Subcutaneous abdominal adipose tissue (tissue), 5 donors: Measurements from ENCODE around the gene ASXL1.
"Not testable (repeated sequence)": the region's sequence is repeated elsewhere in the genome, so short reads cannot be mapped to it uniquely, and the experiment has no call there.

ENCODE experiments used
- H3K27ac ChIP-seq: one replicate; pipeline ENCODE4 v1.7.0; 2013; ENCODE audit warnings: low read depth, mild to moderate bottlenecking, inconsistent platforms, low read length, moderate library complexity
- H3K27me3 ChIP-seq, 5 donors: one replicate each; pipeline ENCODE4 v1.7.0; 2013; ENCODE audit warnings: low read length in 5 of 5, inconsistent platforms in 1 of 5; ENCODE audit not compliant: control insufficient read depth in 5 of 5, insufficient read depth in 4 of 5
- H3K36me3 ChIP-seq, 5 donors: one replicate each; pipeline ENCODE4 v1.7.0; 2013; ENCODE audit warnings: low read length in 5 of 5; ENCODE audit not compliant: control insufficient read depth in 5 of 5, insufficient read depth in 5 of 5
- H3K4me1 ChIP-seq, 5 donors: one replicate each; pipeline ENCODE4 v1.7.0; 2013; ENCODE audit warnings: low read length in 5 of 5, mild to moderate bottlenecking in 3 of 5, moderate library complexity in 1 of 5; ENCODE audit not compliant: control insufficient read depth in 5 of 5, insufficient read depth in 5 of 5
- H3K4me3 ChIP-seq, 5 donors: one replicate each; pipeline ENCODE4 v1.7.0; 2013; ENCODE audit warnings: low read length in 5 of 5, low read depth in 1 of 5
- H3K9ac ChIP-seq, 5 donors: one replicate each; pipeline ENCODE4 v1.7.0; 2013; ENCODE audit warnings: low read length in 5 of 5, mild to moderate bottlenecking in 4 of 5, moderate library complexity in 3 of 5
- H3K9me3 ChIP-seq, 5 donors: one replicate each; pipeline ENCODE4 v1.7.0; 2013; ENCODE audit warnings: low read length in 5 of 5; ENCODE audit not compliant: control insufficient read depth in 5 of 5
- donor health status: healthy.
- donor health status: healthy.
- donor health status: healthy.
- donor health status: healthy.
- donor health status: healthy.

ASXL1 gene

DNA sequence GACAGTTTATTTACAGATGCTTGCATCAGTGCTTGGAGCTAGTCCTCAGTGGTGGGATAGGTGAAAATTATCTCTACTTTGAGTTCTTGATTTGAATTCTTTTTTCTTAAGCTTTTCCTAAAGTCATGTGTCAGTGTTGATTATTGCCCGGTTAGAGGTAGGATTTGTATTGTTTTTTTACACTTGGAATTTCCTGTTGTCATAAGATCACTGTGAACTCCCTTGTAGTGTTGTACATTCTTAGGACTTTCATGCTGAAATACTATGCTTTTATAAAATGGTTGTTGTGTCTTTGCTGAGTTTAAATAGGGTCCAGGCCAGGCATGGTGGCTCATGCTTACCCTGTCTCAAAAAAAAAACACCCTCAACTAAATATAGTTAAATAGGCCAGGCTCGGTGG is 20.3 kb downstream of the ASXL1 start:
- peaks cover 0 to 31% (median 12%) of the 10 kb centered on the region in 5 donors for H3K36me3 ChIP-seq
- H3K27ac ChIP-seq = no peak overlapping the region

DNA sequence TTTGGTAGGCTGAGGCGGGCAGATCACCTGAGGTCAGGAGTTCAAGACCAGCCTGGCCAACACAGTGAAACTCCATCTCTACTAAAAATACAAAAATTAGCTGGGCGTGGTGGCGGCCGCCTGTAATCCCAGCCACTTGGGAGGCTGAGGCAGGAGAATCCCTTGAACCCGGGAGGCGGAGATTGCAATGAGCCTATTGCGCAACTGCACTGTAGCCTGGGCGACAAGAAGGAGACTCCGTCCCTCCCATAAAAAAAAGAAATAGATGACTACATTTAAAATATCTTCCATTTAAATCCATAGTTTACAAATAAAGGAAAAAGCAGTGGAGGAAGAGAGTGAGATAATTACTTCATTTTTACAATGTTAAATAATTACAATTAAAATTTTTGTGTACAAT is 21.9 kb downstream of the ASXL1 start:
- not testable (repeated sequence) for H3K27me3 ChIP-seq, H3K9me3 ChIP-seq, H3K9ac ChIP-seq, H3K4me3 ChIP-seq, H3K27ac ChIP-seq
- Histone ChIP-seq H3K36me3 (peaks cover 0 to 21% (median 7%) of the 10 kb centered on the region in 5 donors), H3K4me1 (peaks cover 0 to 16% (median 7%) of the 10 kb centered on the region in 5 donors)

More for the DNA sequence above, 20.3 kb downstream of the ASXL1 start:
- Histone ChIP-seq H3K4me1 (peaks cover 0 to 9% (median 0%) of the 10 kb centered on the region in 5 donors), H3K9me3 (no peaks in the 10 kb centered on the region), H3K4me3 (no peak overlapping the region), H3K27me3 (no peaks in the 10 kb centered on the region), H3K9ac (no peak overlapping the region)

DNA sequence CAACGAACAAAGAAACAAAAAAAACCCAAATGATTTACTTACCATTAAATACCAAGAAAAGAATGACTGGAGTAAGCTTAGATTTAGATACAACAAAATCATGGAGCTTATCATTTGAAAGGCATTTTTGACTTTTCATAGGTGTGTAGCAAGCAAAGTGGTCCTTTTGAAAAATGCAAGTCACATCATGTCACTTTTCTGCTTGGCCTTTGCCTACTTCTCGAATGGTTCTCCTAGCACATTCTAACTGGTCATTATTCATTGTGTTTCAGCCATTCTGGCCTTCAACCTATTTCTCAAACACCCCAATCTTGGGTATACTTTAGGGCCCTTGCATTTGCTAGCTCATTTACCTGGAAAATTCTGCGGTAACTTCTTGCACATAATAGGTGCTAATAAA is 22.6 kb downstream of the ASXL1 start:
- Histone ChIP-seq H3K4me3 (no peak overlapping the region), H3K36me3 (peaks cover 0 to 21% (median 7%) of the 10 kb centered on the region in 5 donors), H3K9ac (no peak overlapping the region), H3K4me1 (peaks cover 0 to 20% (median 11%) of the 10 kb centered on the region in 5 donors), H3K9me3 (no peaks in the 10 kb centered on the region), H3K27ac (no peak overlapping the region), H3K27me3 (no peaks in the 10 kb centered on the region)

DNA sequence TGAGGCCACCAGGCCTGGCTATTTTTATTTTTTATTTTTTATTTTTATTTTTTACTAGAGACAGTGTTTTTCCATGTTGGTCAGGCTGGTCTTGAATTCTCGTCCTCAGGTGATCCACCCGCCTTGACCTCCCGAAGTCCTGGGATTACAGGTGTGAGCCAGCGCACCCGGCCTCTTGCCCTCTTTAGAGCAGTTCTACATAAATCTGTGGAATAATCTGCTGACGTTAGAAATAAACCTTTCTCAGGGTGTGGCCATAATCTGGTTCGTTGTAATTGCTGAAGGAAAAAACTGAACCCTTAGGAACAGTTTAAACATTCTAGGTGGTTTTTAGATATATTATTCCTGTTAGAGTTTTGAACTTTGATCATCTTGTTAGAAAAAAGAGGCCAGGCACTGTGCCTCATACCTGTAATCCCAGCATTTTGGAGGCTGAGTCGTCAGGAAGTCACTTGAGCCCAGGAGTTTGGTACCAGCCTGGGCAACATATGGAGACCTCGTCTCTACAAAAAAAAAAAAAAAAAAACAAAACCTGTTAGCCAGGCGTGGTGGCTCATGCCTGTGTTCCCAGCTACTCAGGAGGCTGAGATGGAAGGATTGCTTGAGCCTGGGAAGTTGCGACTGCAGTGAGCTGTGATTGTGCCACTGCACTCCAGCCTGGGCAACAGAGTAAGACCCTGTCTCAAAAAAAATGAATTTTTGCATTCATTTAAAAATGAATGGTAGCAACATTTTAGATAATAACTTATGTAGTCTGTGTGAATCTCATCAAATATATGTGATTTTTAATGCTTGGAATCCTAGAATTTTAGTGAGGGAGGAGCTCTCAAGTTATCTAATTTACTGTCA is 24.2 kb downstream of the ASXL1 start:
- H3K36me3 ChIP-seq = peaks cover 0 to 22% (median 7%) of the 10 kb centered on the region in 5 donors
- H3K27ac ChIP-seq = no peak overlapping the region
- no peaks in the 10 kb centered on the region for H3K9me3 ChIP-seq
- no peak overlapping the region for H3K9ac ChIP-seq
- no peaks in the 10 kb centered on the region for H3K27me3 ChIP-seq
- peaks cover 0 to 23% (median 11%) of the 10 kb centered on the region in 5 donors for H3K4me1 ChIP-seq
- H3K4me3 ChIP-seq = no peak overlapping the region

DNA sequence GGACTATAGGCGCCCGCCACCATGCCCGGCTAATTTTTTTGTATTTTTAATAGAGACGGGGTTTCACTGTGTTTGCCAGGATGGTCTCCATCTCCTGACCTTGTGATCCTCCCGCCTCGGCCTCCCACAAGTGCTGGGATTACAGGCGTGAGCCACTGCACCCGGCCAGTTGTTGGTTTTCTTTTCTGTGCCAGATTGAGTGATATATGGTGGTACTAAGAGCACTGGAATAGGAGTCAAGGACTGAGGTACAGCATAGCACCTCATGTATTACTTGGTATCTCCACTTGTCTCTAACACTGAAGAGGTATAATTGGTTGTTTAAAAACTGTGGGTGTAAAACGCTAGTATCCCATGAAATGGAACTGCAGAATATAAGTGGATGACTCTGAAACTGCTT is 25.3 kb downstream of the ASXL1 start:
- Histone ChIP-seq H3K4me1 (peaks cover 0 to 19% (median 11%) of the 10 kb centered on the region in 5 donors), H3K36me3 (peaks cover 0 to 19% (median 7%) of the 10 kb centered on the region in 5 donors)
- H3K27me3 ChIP-seq, H3K27ac ChIP-seq, H3K9me3 ChIP-seq, H3K9ac ChIP-seq, H3K4me3 ChIP-seq: not testable (repeated sequence)

DNA sequence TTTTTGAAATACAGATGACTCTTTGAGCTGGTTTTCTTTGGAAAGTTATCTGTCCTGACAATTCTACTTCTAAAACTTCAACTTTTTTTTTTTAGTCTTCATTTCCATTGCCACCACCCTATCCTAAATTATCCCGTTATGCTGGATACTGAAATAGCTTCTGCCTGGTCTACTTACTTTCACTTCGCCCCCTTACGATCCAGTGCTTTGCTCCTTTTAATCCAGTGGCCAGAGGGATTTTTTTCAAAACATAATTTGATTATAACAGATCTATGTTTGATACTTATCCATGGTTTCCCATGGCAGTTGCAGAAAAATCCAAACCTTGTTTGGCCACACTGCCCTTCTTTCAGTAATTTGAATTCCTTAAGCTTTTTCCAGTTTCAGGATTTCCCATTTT is 27.4 kb downstream of the ASXL1 start:
- H3K27me3 ChIP-seq = no peaks in the 10 kb centered on the region
- peaks cover 0 to 19% (median 11%) of the 10 kb centered on the region in 5 donors for H3K4me1 ChIP-seq
- peaks cover 0 to 15% (median 7%) of the 10 kb centered on the region in 5 donors for H3K36me3 ChIP-seq
- no peak overlapping the region for H3K27ac ChIP-seq
- H3K9me3 ChIP-seq = no peaks in the 10 kb centered on the region
- H3K4me3 ChIP-seq = peak overlapping the region in 2 of 5 donors; percentile 15 to 51
- peak overlapping the region in 4 of 5 donors; percentile 4 to 31 (median 18) for H3K9ac ChIP-seq

DNA sequence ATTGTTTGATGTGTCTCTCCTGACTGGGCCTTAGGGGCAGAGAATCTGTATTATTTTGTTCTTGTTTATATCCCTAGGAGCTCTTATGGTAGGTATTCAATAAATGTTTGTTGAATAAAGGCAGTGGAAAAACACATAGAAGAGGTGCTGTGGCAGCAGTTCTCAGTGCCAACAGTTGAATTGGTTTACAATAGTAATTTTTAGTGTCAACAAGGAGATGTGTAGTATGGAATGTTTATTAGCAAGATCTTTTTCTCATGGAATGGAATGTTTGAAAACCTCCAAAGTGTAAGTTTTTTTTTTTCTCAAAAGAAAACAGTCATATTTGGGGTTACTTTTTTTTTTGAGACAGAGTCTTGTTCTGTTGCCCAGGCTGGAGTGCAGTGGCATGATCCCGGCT is 28.0 kb downstream of the ASXL1 start:
- H3K9ac ChIP-seq = peak overlapping the region in 2 of 5 donors; percentile 4 to 25
- no peaks in the 10 kb centered on the region for H3K9me3 ChIP-seq
- H3K27me3 ChIP-seq = no peaks in the 10 kb centered on the region
- no peak overlapping the region for H3K27ac ChIP-seq
- H3K36me3 ChIP-seq = peaks cover under 1 to 14% (median 5%) of the 10 kb centered on the region in 5 donors
- peaks cover 0 to 19% (median 11%) of the 10 kb centered on the region in 5 donors for H3K4me1 ChIP-seq
- no peak overlapping the region for H3K4me3 ChIP-seq

DNA sequence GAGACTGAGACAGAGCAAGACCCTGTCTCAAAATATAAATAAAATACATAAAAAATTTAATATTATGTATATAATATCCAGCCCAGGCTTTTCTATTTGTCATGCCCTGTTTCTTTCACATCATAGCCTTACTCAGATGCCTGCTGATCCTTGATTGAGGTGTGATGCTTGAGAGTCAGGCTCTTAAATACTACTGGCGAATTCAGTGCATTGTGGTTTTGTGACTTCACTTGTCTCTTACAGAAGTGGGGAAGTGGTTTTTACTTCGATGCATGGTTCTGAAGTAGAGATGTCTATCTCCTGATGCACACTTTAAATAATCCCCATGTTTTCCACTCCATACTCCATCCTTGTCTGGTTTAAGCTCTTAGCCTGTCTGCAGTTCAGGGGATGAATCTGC is 29.1 kb downstream of the ASXL1 start:
- H3K4me3 ChIP-seq = no peak overlapping the region
- H3K27ac ChIP-seq = no peak overlapping the region
- no peaks in the 10 kb centered on the region for H3K27me3 ChIP-seq
- H3K9me3 ChIP-seq = no peaks in the 10 kb centered on the region
- no peak overlapping the region for H3K9ac ChIP-seq
- peaks cover 0 to 19% (median 11%) of the 10 kb centered on the region in 5 donors for H3K4me1 ChIP-seq
- H3K36me3 ChIP-seq = peaks cover 3 to 18% (median 9%) of the 10 kb centered on the region in 5 donors

DNA sequence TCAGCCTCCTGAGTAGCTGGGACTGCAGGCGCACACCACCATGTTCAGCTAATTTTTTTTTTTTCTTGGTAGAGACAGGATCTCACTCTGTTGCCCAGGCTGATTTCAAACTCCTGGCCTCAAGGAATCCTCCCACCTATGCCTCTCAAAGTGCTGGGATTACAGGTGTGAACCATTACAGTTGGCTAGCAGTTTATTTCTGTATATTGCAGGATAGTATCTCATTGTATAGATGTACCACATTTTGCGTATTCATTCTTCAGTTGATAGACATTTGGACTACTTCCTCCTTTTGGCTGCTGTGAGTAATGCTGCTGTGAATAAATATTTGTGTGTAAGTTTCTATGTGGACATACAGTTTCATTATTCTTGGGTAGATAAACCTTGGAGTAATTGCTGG is 32.9 kb downstream of the ASXL1 start:
- no peak overlapping the region for H3K27ac ChIP-seq
- no peak overlapping the region for H3K9ac ChIP-seq
- H3K4me3 ChIP-seq = no peak overlapping the region
- peaks cover 0 to 3% (median under 1%) of the 10 kb centered on the region in 5 donors for H3K4me1 ChIP-seq
- no peaks in the 10 kb centered on the region for H3K27me3 ChIP-seq
- peaks cover 4 to 14% (median 10%) of the 10 kb centered on the region in 5 donors for H3K36me3 ChIP-seq
- peaks cover 0 to 3% (median 0%) of the 10 kb centered on the region in 5 donors for H3K9me3 ChIP-seq

DNA sequence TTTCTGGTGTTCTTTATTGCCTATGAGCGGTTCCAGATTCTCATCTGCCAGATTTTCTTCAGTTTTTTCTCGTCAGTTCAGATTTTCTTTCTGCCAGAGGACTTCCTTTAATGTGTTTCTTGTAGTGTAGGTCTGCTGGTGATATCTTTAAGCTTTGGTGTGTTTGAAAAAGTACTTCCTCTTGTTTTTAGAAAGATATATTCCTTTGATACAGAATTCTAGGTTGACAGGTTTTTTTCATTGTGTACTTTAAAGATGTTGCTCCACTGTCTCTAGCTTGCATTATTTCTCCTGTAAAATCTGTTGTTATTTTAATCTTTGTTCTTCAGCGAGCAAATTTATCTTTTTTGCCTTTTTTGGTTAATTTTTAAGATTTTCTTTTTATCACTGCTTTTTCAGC is 36.9 kb downstream of the ASXL1 start:
- Histone ChIP-seq H3K9me3 (peaks cover 0 to 3% (median 0%) of the 10 kb centered on the region in 5 donors), H3K4me1 (peaks cover 0 to 3% (median 0%) of the 10 kb centered on the region in 5 donors), H3K9ac (no peak overlapping the region), H3K36me3 (peaks cover 4 to 11% (median 9%) of the 10 kb centered on the region in 5 donors), H3K4me3 (no peak overlapping the region), H3K27me3 (no peaks in the 10 kb centered on the region), H3K27ac (no peak overlapping the region)
